Neural crest cell (in vitro differentiated cells): ENCODE results near the gene KLHL20. TPM values are rescaled to one million over a fixed set of nuclear protein-coding genes. Genes with fewer than 3 reads are reported as not detected.
"Not testable (repeated sequence)": the region's sequence is repeated elsewhere in the genome, so short reads cannot be mapped to it uniquely, and the experiment has no call there.

Source experiments
- DNase-seq: peaks from one replicate; pipeline ENCODE4 v3.0.0; 2021; ENCODE audit warnings: low read depth, mixed read lengths, low spot score
- H3K27ac Mint-ChIP-seq: one replicate; pipeline ENCODE4 v1.8.0; 2021; ENCODE audit warnings: mild to moderate bottlenecking, mixed read lengths; ENCODE audit not compliant: unreplicated experiment
- H3K27me3 Mint-ChIP-seq: 2 replicates; pipeline ENCODE4 v1.8.0; 2021; ENCODE audit warnings: low read depth, mild to moderate bottlenecking, mixed read lengths
- H3K36me3 Mint-ChIP-seq: 2 replicates; pipeline ENCODE4 v1.8.0; 2021; ENCODE audit warnings: low read depth, mild to moderate bottlenecking, mixed read lengths
- H3K4me1 Mint-ChIP-seq: 2 replicates; pipeline ENCODE4 v1.8.0; 2021; ENCODE audit warnings: mixed read lengths
- H3K4me3 Mint-ChIP-seq: one replicate; pipeline ENCODE4 v1.8.0; 2021; ENCODE audit warnings: mild to moderate bottlenecking, mixed read lengths
- H3K9me3 Mint-ChIP-seq: 2 replicates; pipeline ENCODE4 v1.8.0; 2021; ENCODE audit warnings: mixed read lengths
- long read RNA-seq: library from polyadenylated mRNA; unstranded; transcript quantifications from one replicate; pipeline ENCODE4 v2.0.0, GENCODE V29; 2020
- total RNA-seq: library from RNA; stranded (reverse); gene quantifications from 2 replicates; pipeline ENCODE4 v1.2.1, GENCODE V29; 2021
- TF ChIP-seq, protein P1 (sequence below): fragments of 200-600 bp; sonication (generic); conservative IDR thresholded peaks from 2 replicates; pipeline ENCODE4 v1.5.0; 2021; ENCODE audit warnings: antibody characterized with exemption, mild to moderate bottlenecking

Gene KLHL20
- 21.5 and 21.9 TPM in 2 replicates for total RNA-seq
- long read RNA-seq, transcript KLHL20-201 (12 exons, 3,421 nt): major isoform, 23 of 53 reads
- long read RNA-seq, partial matches to known transcripts: 10 of 53 reads
- long read RNA-seq, other reads (novel, unspliced or antisense): 19 of 53 reads

DNA sequence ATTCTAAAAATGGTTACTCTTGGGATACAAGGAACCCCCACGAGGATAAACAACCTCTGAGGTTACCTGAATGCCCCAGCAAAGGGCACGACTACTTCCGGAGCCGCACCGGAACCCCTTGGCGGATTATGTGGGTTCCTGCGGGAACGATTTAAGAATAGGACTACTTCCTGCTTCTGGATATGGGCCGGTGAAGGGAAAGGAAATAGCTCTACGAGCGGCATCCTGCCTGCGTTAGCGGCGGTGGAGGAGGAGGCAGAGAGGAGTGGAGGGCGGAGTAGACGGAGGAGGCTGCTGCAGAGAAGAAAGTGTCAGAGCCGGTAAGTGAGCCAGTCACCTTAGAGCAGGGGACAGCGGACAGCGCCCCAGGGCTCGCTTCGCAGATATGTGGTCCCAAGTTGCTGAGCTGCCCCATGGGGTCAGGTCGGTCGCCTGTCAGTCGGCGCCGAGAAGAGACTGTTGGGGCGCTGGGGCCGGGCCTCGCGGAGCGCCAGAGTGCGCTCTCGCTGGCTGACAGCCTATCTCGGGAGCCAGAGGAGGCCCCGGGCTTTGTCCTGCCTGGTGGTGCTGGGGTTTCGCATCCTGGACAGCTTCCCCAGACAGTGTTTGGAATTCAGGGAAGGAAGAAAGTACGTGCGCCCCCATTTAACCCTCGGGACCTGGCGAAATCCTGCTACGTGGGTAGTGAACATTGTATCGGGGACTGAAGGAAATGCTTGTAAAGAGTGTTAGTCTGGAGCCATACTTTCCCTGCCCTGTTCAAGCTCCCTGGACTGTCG lies at the start of gene KLHL20:
KLHL20 (plus strand) TSS at position 223 of the 779 bp plus-strand sequence. CDS start 1,063 bp downstream, outside the sequence.
- peak within 1 kb of the TSS; percentile 94 for H3K4me3 Mint-ChIP-seq

GRCh38 chr1:173666646-173667045 lies 48.1 kb upstream of the KLHL20 start:
- DNase-seq: no peak
- H3K4me3 Mint-ChIP-seq: no peak overlapping the region
- no peaks in the 10 kb centered on the region for H3K27me3 Mint-ChIP-seq
- H3K4me1 Mint-ChIP-seq: peaks cover 11% of the 10 kb centered on the region
- H3K36me3 Mint-ChIP-seq: no peaks in the 10 kb centered on the region
- TF ChIP-seq, protein P1, sequence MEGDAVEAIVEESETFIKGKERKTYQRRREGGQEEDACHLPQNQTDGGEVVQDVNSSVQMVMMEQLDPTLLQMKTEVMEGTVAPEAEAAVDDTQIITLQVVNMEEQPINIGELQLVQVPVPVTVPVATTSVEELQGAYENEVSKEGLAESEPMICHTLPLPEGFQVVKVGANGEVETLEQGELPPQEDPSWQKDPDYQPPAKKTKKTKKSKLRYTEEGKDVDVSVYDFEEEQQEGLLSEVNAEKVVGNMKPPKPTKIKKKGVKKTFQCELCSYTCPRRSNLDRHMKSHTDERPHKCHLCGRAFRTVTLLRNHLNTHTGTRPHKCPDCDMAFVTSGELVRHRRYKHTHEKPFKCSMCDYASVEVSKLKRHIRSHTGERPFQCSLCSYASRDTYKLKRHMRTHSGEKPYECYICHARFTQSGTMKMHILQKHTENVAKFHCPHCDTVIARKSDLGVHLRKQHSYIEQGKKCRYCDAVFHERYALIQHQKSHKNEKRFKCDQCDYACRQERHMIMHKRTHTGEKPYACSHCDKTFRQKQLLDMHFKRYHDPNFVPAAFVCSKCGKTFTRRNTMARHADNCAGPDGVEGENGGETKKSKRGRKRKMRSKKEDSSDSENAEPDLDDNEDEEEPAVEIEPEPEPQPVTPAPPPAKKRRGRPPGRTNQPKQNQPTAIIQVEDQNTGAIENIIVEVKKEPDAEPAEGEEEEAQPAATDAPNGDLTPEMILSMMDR: no peak
- H3K27ac Mint-ChIP-seq: no peak overlapping the region
- no peaks in the 10 kb centered on the region for H3K9me3 Mint-ChIP-seq

More for the DNA sequence above, at the start of gene KLHL20:
- TF ChIP-seq, protein P1: no peak
- H3K36me3 Mint-ChIP-seq: peaks cover 3% of the 10 kb centered on the region
- peak; percentile 82 for DNase-seq
- H3K9me3 Mint-ChIP-seq: no peaks in the 10 kb centered on the region
- peaks cover 20% of the 10 kb centered on the region for H3K4me1 Mint-ChIP-seq
- peaks cover 39% of the 10 kb centered on the region for H3K27me3 Mint-ChIP-seq
- peak within 1 kb of the TSS; percentile 48 for H3K27ac Mint-ChIP-seq

DNA sequence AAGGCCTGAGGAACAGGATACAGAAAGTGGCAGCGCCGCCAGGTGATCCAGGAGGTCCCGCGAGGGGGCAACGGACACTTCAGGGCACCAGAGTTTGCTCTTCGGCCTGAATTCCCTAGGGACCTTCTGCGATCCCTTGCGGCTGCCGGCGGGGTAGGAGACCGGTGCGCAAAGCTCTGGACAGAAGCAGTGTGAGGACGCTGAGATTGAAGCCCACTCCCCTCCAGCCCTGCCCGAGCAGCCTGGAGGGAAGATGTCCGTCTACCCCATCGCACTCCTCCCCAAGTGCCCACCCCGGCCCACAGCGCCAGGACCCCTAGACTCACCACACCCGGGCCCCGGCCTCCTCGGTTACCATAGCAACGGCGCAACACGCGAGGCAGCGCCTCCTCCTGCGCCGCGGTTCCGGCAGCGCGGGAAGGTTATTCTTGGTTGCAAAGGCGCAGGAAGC lies 45.3 kb upstream of the KLHL20 start, which contains the start of gene ANKRD45:
ANKRD45 (minus strand) TSS at position 361 of the 451 bp plus-strand sequence. CDS start 10,433 bp downstream, outside the sequence.
- no peaks in the 10 kb centered on the region for H3K36me3 Mint-ChIP-seq
- DNase-seq: peak; percentile 54
- peak within 1 kb of the TSS; percentile 69 for H3K27ac Mint-ChIP-seq
- H3K4me1 Mint-ChIP-seq: peaks cover 11% of the 10 kb centered on the region
- TF ChIP-seq, protein P1: no peak
- H3K27me3 Mint-ChIP-seq: no peaks in the 10 kb centered on the region
- H3K9me3 Mint-ChIP-seq: no peaks in the 10 kb centered on the region
- peak within 1 kb of the TSS; percentile 77 for H3K4me3 Mint-ChIP-seq

GRCh38 chr1:173674496-173674895 lies 40.3 kb upstream of the KLHL20 start:
- not testable (repeated sequence) for H3K27ac Mint-ChIP-seq, H3K4me3 Mint-ChIP-seq, H3K27me3 Mint-ChIP-seq, H3K9me3 Mint-ChIP-seq, DNase-seq, H3K36me3 Mint-ChIP-seq, H3K4me1 Mint-ChIP-seq

- H3K4me1 Mint-ChIP-seq, H3K27ac Mint-ChIP-seq, H3K36me3 Mint-ChIP-seq, H3K9me3 Mint-ChIP-seq, H3K27me3 Mint-ChIP-seq, H3K4me3 Mint-ChIP-seq, DNase-seq: not testable (repeated sequence)
These were observed 34.6 kb upstream of the KLHL20 start for GRCh38 chr1:173680152-173680551.

DNA sequence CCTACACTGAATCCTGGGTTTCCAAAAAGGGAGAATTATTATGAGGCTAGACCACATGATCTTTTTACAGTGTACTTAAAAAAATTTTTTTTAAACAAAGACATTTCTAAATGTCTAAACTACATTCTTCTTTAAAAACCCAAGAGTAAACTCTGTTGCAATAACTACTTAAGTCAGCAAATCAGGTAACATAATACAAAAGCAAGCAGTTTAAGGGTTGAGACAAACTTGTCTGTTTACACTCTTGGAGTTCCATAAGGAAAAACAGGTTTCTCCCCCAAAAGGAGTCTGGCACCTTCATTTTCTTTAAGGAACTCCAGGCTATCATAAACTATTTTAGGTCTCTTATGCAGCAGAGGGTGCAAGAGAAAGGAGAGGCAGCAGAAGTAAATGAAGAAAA lies 32.6 kb upstream of the KLHL20 start:
- H3K36me3 Mint-ChIP-seq: no peaks in the 10 kb centered on the region
- TF ChIP-seq, protein P1: no peak
- no peaks in the 10 kb centered on the region for H3K4me1 Mint-ChIP-seq
- no peak for DNase-seq
- H3K4me3 Mint-ChIP-seq: no peak overlapping the region
- no peaks in the 10 kb centered on the region for H3K27me3 Mint-ChIP-seq
- no peak overlapping the region for H3K27ac Mint-ChIP-seq
- peaks cover 6% of the 10 kb centered on the region for H3K9me3 Mint-ChIP-seq

GRCh38 chr1:173683838-173684237 lies 30.9 kb upstream of the KLHL20 start:
- not testable (repeated sequence) for H3K4me3 Mint-ChIP-seq, H3K27me3 Mint-ChIP-seq, H3K36me3 Mint-ChIP-seq, H3K9me3 Mint-ChIP-seq, DNase-seq, H3K27ac Mint-ChIP-seq, H3K4me1 Mint-ChIP-seq

- not testable (repeated sequence) for DNase-seq, H3K27me3 Mint-ChIP-seq, H3K4me1 Mint-ChIP-seq, H3K4me3 Mint-ChIP-seq, H3K36me3 Mint-ChIP-seq, H3K9me3 Mint-ChIP-seq
- peak overlapping the region; percentile 37 for H3K27ac Mint-ChIP-seq
These were observed 29.7 kb upstream of the KLHL20 start for GRCh38 chr1:173685121-173685520.
